HCT116 (cell line): Measurements from ENCODE around the gene OR6S1. TPM values are rescaled to one million over a fixed set of nuclear protein-coding genes. Genes with fewer than 3 reads are reported as not detected.

Experiments
- ATAC-seq: fragments of 200-7000 bp; cut with Tn5 transposase; 2 replicates; pipeline ENCODE4 v1.9.1; 2020; ENCODE audit warnings: mild to moderate bottlenecking, moderate library complexity
- BruUV-seq: library from RNA; stranded (reverse); fragments of 400-500 nt; replicated peaks from 2 replicates; lab custom pipeline; 2021; lab: Mats Ljungman, UMichigan
- CTCF ChIA-PET: fragments of 300-600 bp; sonication (Branson Sonifier 250); formaldehyde crosslinking; loops from one replicate; lab custom pipeline; 2021; ENCODE audit warnings: antibody characterized with exemption; lab: Charles Lee
- POLR2A ChIA-PET: fragments of 300-600, 350-600 bp; sonication (Branson Sonifier 250); formaldehyde crosslinking; loops from one replicate; lab custom pipeline; 2021; ENCODE audit warnings: antibody characterized with exemption; lab: Charles Lee
- RAD21 ChIA-PET, 2 experiments: fragments of 300-600 bp; sonication (Branson Sonifier 250); formaldehyde crosslinking; loops; one replicate each; lab custom pipeline; 2023; ENCODE audit warnings: low total read pairs in 2 of 2; ENCODE audit not compliant: uncharacterized antibody in 2 of 2, unreplicated experiment in 2 of 2, low non-redundant PET in 1 of 2; lab: Charles Lee
- DNase-seq: peaks from one replicate; pipeline ENCODE4 v3.0.0-alpha.2; 2010; ENCODE audit warnings: low read depth, low spot score
- H2AFZ ChIP-seq: fragments of 200-600 bp; shearing (Covaris generic), sonication (generic); 2 replicates; pipeline ENCODE4 v1.6.1; 2017; ENCODE audit warnings: low read depth, mixed run types, mixed read lengths, antibody characterized with exemption, low read length; ENCODE audit not compliant: poor library complexity, severe bottlenecking
- H3K27ac ChIP-seq: 2 replicates; pipeline ENCODE4 v1.5.1; 2012; ENCODE audit warnings: low read depth, low read length
- H3K27me3 ChIP-seq: fragments of 200-600 bp; sonication (generic); 2 replicates; pipeline ENCODE4 v1.6.1; 2016; ENCODE audit warnings: mixed run types, low read length, mixed read lengths; ENCODE audit not compliant: insufficient read depth
- H3K36me3 ChIP-seq, 2 experiments: fragments of 200-500 bp in 1 of 2; fragments of 200-600 bp in 1 of 2; sonication (Bioruptor generic) in 1 of 2; sonication (generic) in 1 of 2; 2 replicates each; pipeline versions ENCODE4 v1.5.1 to v1.6.1; 2014 to 2016; ENCODE audit warnings: low read length in 2 of 2, inconsistent platforms in 1 of 2, mixed read lengths in 1 of 2, mixed run types in 1 of 2; ENCODE audit not compliant: insufficient read depth in 2 of 2, control insufficient read depth in 1 of 2
- H3K4me1 ChIP-seq, 2 experiments: fragments of 200-600 bp in 1 of 2; sonication (generic) in 1 of 2; 2 replicates each; pipeline versions ENCODE4 v1.5.1 to v1.6.1; 2012 to 2017; ENCODE audit warnings: low read length in 2 of 2, inconsistent platforms in 1 of 2, mild to moderate bottlenecking in 1 of 2, mixed read lengths in 1 of 2, mixed run types in 1 of 2, moderate library complexity in 1 of 2; ENCODE audit not compliant: insufficient read depth in 2 of 2, control insufficient read depth in 1 of 2
- H3K4me2 ChIP-seq: fragments of 200-600 bp; sonication (generic); 2 replicates; pipeline ENCODE4 v1.6.1; 2017; ENCODE audit warnings: mixed run types, low read length, mixed read lengths
- H3K4me3 ChIP-seq, 2 experiments: fragments of 200-600 bp in 1 of 2; sonication (generic) in 1 of 2; replicated peaks in 1 of 2; 2 replicates each; pipeline ENCODE4 v1.5.1; 2011 to 2016; ENCODE audit warnings: low read length in 2 of 2, control low read depth in 1 of 2, low read depth in 1 of 2, mild to moderate bottlenecking in 1 of 2, mixed read lengths in 1 of 2, mixed run types in 1 of 2
- H3K79me2 ChIP-seq: fragments of 200-600 bp; sonication (generic); 2 replicates; pipeline ENCODE4 v1.6.1; 2017; ENCODE audit warnings: mild to moderate bottlenecking, mixed run types, low read length, moderate library complexity, mixed read lengths; ENCODE audit not compliant: insufficient read depth
- H3K9ac ChIP-seq: fragments of 200-600 bp; sonication (generic); 2 replicates; pipeline ENCODE4 v1.6.1; 2016; ENCODE audit warnings: low read length, mixed read lengths
- H3K9me2 ChIP-seq: fragments of 200-600 bp; sonication (generic), shearing (Covaris generic); 2 replicates; pipeline ENCODE4 v1.6.1; 2017; ENCODE audit warnings: mixed run types, mild to moderate bottlenecking, moderate library complexity; ENCODE audit not compliant: insufficient read depth
- H3K9me3 ChIP-seq, 2 experiments: fragments of 200-500 bp in 1 of 2; fragments of 200-600 bp in 1 of 2; sonication (Bioruptor generic) in 1 of 2; sonication (generic) in 1 of 2; 2 replicates each; pipeline ENCODE4 v1.6.1; 2014 to 2017; ENCODE audit warnings: low read length in 2 of 2, mixed read lengths in 2 of 2, inconsistent platforms in 1 of 2, low read depth in 1 of 2, mild to moderate bottlenecking in 1 of 2, mixed run types in 1 of 2, moderate library complexity in 1 of 2; ENCODE audit not compliant: control insufficient read depth in 1 of 2, insufficient read depth in 1 of 2
- H4K20me1 ChIP-seq: fragments of 200-600 bp; sonication (generic), shearing (Covaris generic); 2 replicates; pipeline ENCODE4 v1.6.1; 2017; ENCODE audit warnings: mixed run types, mild to moderate bottlenecking, moderate library complexity; ENCODE audit not compliant: insufficient read depth
- ATF3 ChIP-seq: IDR thresholded peaks from 2 replicates; pipeline ENCODE4 v1.6.1; 2012
- EGR1 ChIP-seq: IDR thresholded peaks from 2 replicates; pipeline ENCODE4 v1.6.1; 2012; ENCODE audit warnings: low read depth
- EZH2phosphoT487 ChIP-seq: fragments of 200-600 bp; IDR thresholded peaks from 2 replicates; pipeline ENCODE4 v1.6.1; 2018; ENCODE audit warnings: antibody characterized with exemption, borderline replicate concordance
- FOSL1 ChIP-seq: IDR thresholded peaks from 2 replicates; pipeline ENCODE4 v1.6.1; 2012; ENCODE audit warnings: low read depth
- TCF7L2 ChIP-seq: IDR thresholded peaks from 2 replicates; pipeline ENCODE4 v1.7.0; 2011; ENCODE audit warnings: borderline replicate concordance, inconsistent platforms; ENCODE audit not compliant: insufficient read depth, insufficient read length; ENCODE audit errors: extremely low read depth
- YY1 ChIP-seq: IDR thresholded peaks from 2 replicates; pipeline ENCODE4 v1.6.1; 2011; ENCODE audit warnings: low read length, low read depth, moderate library complexity, mild to moderate bottlenecking; ENCODE audit not compliant: insufficient replicate concordance; ENCODE audit errors: extremely low read depth
- ZFX ChIP-seq: fragments of 450-650 bp; IDR thresholded peaks from 2 replicates; pipeline ENCODE4 v1.6.1; 2017
- intact Hi-C: fragments of 100-400 bp; cut with micrococcal nuclease; formaldehyde crosslinking; loops from 2 replicates; pipeline ENCODE4 v1.10.0; 2022
- total RNA-seq: library from RNA; stranded (reverse); gene quantifications from one replicate; pipeline ENCODE4 v1.2.1, GENCODE V29; 2021; ENCODE audit not compliant: unreplicated experiment
- TF ChIP-seq, protein P1 (sequence below): IDR thresholded peaks from 2 replicates; pipeline ENCODE4 v1.6.1; 2012; ENCODE audit warnings: low read depth

Gene OR6S1
- total RNA-seq, 1 experiment from 2014 or later: not detected

GRCh38 chr14:20671597-20672283, 30.2 kb upstream of the OR6S1 start (continued):
- TF ChIP-seq, protein P1, sequence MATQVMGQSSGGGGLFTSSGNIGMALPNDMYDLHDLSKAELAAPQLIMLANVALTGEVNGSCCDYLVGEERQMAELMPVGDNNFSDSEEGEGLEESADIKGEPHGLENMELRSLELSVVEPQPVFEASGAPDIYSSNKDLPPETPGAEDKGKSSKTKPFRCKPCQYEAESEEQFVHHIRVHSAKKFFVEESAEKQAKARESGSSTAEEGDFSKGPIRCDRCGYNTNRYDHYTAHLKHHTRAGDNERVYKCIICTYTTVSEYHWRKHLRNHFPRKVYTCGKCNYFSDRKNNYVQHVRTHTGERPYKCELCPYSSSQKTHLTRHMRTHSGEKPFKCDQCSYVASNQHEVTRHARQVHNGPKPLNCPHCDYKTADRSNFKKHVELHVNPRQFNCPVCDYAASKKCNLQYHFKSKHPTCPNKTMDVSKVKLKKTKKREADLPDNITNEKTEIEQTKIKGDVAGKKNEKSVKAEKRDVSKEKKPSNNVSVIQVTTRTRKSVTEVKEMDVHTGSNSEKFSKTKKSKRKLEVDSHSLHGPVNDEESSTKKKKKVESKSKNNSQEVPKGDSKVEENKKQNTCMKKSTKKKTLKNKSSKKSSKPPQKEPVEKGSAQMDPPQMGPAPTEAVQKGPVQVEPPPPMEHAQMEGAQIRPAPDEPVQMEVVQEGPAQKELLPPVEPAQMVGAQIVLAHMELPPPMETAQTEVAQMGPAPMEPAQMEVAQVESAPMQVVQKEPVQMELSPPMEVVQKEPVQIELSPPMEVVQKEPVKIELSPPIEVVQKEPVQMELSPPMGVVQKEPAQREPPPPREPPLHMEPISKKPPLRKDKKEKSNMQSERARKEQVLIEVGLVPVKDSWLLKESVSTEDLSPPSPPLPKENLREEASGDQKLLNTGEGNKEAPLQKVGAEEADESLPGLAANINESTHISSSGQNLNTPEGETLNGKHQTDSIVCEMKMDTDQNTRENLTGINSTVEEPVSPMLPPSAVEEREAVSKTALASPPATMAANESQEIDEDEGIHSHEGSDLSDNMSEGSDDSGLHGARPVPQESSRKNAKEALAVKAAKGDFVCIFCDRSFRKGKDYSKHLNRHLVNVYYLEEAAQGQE: no peak
- TF ChIP-seq YY1: no peak
- TF ChIP-seq EZH2phosphoT487: no peak
- TF ChIP-seq TCF7L2: no peak
- no peak for TF ChIP-seq EGR1
- no peak for TF ChIP-seq FOSL1
- no peak for TF ChIP-seq ATF3

- ChIA-PET POLR2A (no interaction called here), CTCF (interaction anchor here (1.3 to 1.8 kb wide), 2 partner anchors 11 to 12 kb away, joined by 4 to 7 read pairs; no protein-coding TSS in a partner anchor), RAD21 (no interaction called here)
- BruUV-seq: no TSS peak
- no peak overlapping the region for H3K27ac ChIP-seq
- DNase-seq (no peak), ATAC-seq (peak; percentile 65; the same call in 1 of the 2 replicates)
- peaks cover under 1 to 4% of the 10 kb centered on the region in 2 experiments; a peak in 3 of 4 replicates for H3K4me1 ChIP-seq
- H3K4me2 ChIP-seq: no peak overlapping the region
- H3K9ac ChIP-seq: no peak overlapping the region
- H2AFZ ChIP-seq: no peak overlapping the region
- TF ChIP-seq EGR1 (no peak), ZFX (no peak)
- no peaks in the 10 kb centered on the region for H3K36me3 ChIP-seq
- intact Hi-C loops: no loop called here
- H3K4me3 ChIP-seq: no peak overlapping the region
- H3K9me2 ChIP-seq: no peaks in the 10 kb centered on the region
- no peaks in the 10 kb centered on the region for H3K9me3 ChIP-seq
- H4K20me1 ChIP-seq: no peaks in the 10 kb centered on the region
- H3K79me2 ChIP-seq: no peaks in the 10 kb centered on the region
- H3K27me3 ChIP-seq: no peaks in the 10 kb centered on the region
Observed at GRCh38 chr14:20668969-20669368, 27.5 kb upstream of the OR6S1 start.
